Type B pancreatic cell (in vitro differentiated cells): ENCODE measurements around the gene PAQR5. TPM values are rescaled to one million over a fixed set of nuclear protein-coding genes. Genes with fewer than 3 reads are reported as not detected.
"Not testable (repeated sequence)": the region's sequence is repeated elsewhere in the genome, so short reads cannot be mapped to it uniquely, and the experiment has no call there.

ENCODE experiments used
- DNase-seq: peaks from one replicate; pipeline ENCODE4 v3.0.0; 2021; ENCODE audit warnings: mixed read lengths; ENCODE audit not compliant: unreplicated experiment; ENCODE audit errors: extremely low spot score
- H3K27ac Mint-ChIP-seq: 2 replicates; pipeline ENCODE4 v1.8.0; 2021; ENCODE audit warnings: mild to moderate bottlenecking, mixed read lengths
- H3K27me3 Mint-ChIP-seq: 2 replicates; pipeline ENCODE4 v1.8.0; 2021; ENCODE audit warnings: mixed read lengths
- H3K36me3 Mint-ChIP-seq: 2 replicates; pipeline ENCODE4 v1.8.0; 2021; ENCODE audit warnings: mixed read lengths
- H3K4me1 Mint-ChIP-seq: one replicate; pipeline ENCODE4 v1.8.0; 2021; ENCODE audit warnings: mixed read lengths; ENCODE audit not compliant: unreplicated experiment
- H3K4me3 Mint-ChIP-seq: 2 replicates; pipeline ENCODE4 v1.8.0; 2021; ENCODE audit warnings: mild to moderate bottlenecking, mixed read lengths
- H3K9me3 Mint-ChIP-seq: 2 replicates; pipeline ENCODE4 v1.8.0; 2021; ENCODE audit warnings: mixed read lengths
- total RNA-seq: library from RNA; stranded (reverse); gene quantifications from 2 replicates; pipeline ENCODE4 v1.2.1, GENCODE V29; 2021; ENCODE audit warnings: low replicate concordance
- TF ChIP-seq, protein P1 (sequence below): fragments of 200-600 bp; sonication (generic); conservative IDR thresholded peaks from 2 replicates; pipeline ENCODE4 v1.5.0; 2021; ENCODE audit warnings: antibody characterized with exemption, mild to moderate bottlenecking

The PAQR5 gene
- total RNA-seq, 1 donor from 2014 or later = 7.8 TPM

DNA sequence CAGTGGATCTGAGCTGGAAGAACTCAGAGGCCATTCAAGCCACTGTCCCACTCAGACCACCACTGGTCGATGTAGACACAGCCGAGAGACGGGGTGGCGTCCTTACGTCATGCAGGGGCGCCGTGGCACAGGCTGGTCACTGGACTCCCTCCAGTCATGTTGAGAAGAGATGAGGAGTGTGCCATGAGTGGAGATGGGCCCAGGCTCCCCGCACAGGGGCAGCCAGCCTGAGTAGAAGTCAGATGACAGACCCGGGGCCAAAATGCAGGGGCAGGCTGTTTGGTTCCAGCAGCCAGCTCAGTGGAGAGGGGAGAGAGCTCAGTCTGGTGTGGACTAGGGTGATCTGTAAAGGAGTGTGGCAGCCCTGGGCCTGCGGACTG is 82.0 kb downstream of the PAQR5 start:
- Mint-ChIP-seq H3K36me3 (no peaks in the 10 kb centered on the region), H3K9me3 (no peaks in the 10 kb centered on the region), H3K27me3 (no peaks in the 10 kb centered on the region), H3K27ac (no peak overlapping the region), H3K4me3 (no peak overlapping the region), H3K4me1 (peaks cover 17% of the 10 kb centered on the region)
- DNase-seq = no peak
- TF ChIP-seq, protein P1, sequence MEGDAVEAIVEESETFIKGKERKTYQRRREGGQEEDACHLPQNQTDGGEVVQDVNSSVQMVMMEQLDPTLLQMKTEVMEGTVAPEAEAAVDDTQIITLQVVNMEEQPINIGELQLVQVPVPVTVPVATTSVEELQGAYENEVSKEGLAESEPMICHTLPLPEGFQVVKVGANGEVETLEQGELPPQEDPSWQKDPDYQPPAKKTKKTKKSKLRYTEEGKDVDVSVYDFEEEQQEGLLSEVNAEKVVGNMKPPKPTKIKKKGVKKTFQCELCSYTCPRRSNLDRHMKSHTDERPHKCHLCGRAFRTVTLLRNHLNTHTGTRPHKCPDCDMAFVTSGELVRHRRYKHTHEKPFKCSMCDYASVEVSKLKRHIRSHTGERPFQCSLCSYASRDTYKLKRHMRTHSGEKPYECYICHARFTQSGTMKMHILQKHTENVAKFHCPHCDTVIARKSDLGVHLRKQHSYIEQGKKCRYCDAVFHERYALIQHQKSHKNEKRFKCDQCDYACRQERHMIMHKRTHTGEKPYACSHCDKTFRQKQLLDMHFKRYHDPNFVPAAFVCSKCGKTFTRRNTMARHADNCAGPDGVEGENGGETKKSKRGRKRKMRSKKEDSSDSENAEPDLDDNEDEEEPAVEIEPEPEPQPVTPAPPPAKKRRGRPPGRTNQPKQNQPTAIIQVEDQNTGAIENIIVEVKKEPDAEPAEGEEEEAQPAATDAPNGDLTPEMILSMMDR = no peak

DNA sequence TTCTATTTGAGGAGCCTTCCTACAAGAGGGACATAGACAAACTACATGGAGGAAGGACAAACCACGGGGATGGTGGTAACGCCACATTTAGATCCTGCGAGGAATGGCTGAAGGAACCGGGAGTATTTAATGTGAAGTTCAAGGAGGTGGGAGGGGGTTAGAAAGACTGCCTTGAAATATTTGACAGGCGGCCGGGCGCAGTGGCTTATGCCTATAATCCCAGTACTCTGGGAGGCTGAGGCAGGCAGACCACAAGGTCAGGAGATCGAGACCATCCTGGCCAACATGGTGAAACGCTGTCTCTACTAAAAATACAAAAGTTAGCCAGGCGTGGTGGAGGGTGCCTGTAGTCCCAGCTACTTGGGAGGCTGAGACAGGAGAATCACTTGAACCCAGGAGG is 83.5 kb downstream of the PAQR5 start:
- not testable (repeated sequence) for H3K36me3 Mint-ChIP-seq, H3K4me3 Mint-ChIP-seq, H3K27ac Mint-ChIP-seq

DNA sequence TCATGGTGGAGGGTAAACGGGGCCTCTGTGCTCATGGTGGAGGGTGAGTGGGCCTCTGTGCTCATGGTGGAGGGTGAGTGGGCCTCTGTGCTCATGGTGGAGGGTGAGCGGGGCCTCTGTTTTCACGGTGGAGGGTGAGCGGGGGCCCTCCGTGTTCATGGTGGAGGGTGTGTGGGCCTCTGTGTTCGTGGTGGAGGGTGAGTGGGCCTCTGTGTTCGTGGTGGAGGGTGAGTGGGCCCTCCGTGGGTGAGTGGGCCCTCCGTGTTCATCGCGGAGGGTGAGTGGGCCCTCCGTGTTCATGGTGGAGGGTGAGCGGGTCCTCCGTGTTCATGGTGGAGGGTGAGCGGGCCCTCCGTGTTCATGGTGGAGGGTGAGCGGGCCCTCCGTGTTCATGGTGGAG is 85.4 kb downstream of the PAQR5 start:
- not testable (repeated sequence) for H3K27me3 Mint-ChIP-seq, H3K4me1 Mint-ChIP-seq, DNase-seq, H3K36me3 Mint-ChIP-seq, H3K4me3 Mint-ChIP-seq, H3K27ac Mint-ChIP-seq, H3K9me3 Mint-ChIP-seq

More for the DNA sequence above, 83.5 kb downstream of the PAQR5 start:
- not testable (repeated sequence) for DNase-seq, H3K9me3 Mint-ChIP-seq, H3K27me3 Mint-ChIP-seq
- peaks cover 11% of the 10 kb centered on the region for H3K4me1 Mint-ChIP-seq

DNA sequence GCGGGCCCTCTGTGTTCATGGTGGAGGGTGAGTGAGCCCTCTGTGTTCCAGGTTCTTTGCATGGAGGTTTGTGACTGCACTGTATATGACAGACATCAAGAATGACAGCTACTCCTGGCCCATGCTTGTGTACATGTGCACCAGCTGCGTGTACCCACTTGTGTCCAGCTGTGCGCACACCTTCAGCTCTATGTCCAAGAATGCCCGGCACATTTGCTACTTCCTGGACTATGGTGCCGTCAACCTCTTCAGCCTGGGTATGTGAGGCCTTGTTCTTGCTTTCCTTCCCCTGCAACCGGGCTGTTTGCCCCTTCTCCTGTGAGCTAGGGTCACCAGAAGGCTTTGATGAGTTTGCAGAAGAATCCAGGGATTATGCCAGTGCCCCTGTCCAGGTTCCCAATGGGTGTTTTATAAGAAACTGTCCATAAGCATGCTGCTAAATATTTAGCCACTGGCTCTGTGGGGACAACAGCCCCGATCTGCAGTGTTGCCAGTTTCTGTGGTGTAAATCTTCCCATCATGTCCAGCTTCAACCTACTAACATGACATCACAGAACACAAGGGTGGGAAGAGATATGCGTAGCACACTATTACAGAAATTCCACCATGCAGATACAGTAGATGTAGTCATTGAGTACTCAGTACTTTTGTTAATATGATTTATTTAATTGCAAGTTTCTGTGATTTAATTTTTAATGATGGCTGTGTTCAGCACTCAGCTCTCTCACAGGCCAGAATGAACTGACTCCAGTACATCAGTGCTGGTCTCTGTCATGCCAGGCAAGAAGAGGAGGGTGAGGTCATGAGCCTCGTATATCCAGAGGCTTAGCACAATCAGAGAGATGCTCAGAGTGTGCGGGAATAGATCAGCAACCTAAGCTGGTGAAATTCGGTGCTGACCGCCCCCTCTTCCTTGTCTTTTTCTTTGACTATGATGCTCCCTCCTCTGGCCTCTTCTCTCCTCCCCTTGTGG is 86.2 kb downstream of the PAQR5 start:
- no peak overlapping the region for H3K4me3 Mint-ChIP-seq
- H3K27ac Mint-ChIP-seq = no peak overlapping the region
- no peaks in the 10 kb centered on the region for H3K27me3 Mint-ChIP-seq
- DNase-seq = no peak
- TF ChIP-seq, protein P1 = no peak
- no peaks in the 10 kb centered on the region for H3K4me1 Mint-ChIP-seq
- H3K36me3 Mint-ChIP-seq = no peaks in the 10 kb centered on the region
- no peaks in the 10 kb centered on the region for H3K9me3 Mint-ChIP-seq

DNA sequence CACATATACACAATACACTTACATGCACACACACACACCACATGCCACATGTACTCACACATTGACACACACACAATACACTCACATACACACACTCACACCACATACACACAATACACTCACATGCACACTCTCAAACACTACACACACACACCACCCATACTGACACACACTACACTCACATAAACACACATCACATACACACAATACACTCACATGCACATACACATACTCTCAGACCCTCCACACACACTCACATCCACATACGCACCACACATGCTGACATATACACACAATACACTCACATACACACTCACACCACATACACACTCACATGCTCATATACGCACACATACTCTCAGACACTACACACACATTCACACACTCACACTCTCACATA is 87.1 kb downstream of the PAQR5 start:
- H3K4me1 Mint-ChIP-seq = no peaks in the 10 kb centered on the region
- no peak overlapping the region for H3K27ac Mint-ChIP-seq
- no peak overlapping the region for H3K4me3 Mint-ChIP-seq
- TF ChIP-seq, protein P1 = no peak
- no peaks in the 10 kb centered on the region for H3K9me3 Mint-ChIP-seq
- H3K36me3 Mint-ChIP-seq = no peaks in the 10 kb centered on the region
- no peaks in the 10 kb centered on the region for H3K27me3 Mint-ChIP-seq
- DNase-seq = no peak

DNA sequence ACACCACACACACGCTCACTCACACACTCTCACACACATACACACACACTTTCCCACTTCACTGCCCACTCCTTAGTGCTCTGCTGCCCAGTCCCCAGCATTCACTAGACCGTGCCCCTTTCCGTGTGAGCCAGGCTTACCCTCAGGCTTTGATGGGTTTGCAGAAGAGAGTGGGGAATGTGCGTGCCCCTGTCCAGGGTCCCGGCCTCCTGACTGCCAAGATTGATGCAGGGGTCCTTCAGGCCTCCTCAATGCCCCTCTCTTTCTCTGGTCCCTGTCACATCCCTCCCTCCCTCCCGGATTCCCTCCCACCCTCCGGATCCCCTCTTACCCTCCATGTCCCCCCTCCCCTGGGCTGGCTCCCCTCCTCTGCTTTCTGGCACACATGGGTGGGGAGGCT is 87.6 kb downstream of the PAQR5 start:
- H3K9me3 Mint-ChIP-seq = no peaks in the 10 kb centered on the region
- H3K27ac Mint-ChIP-seq = no peak overlapping the region
- H3K36me3 Mint-ChIP-seq = no peaks in the 10 kb centered on the region
- no peak for DNase-seq
- TF ChIP-seq, protein P1 = no peak
- peaks cover 4% of the 10 kb centered on the region for H3K4me1 Mint-ChIP-seq
- no peak overlapping the region for H3K4me3 Mint-ChIP-seq
- no peaks in the 10 kb centered on the region for H3K27me3 Mint-ChIP-seq
